Stimulated activated CD8-positive, alpha-beta memory T cell treated with anti-CD3 and anti-CD28 coated beads, Interleukin-12 subunit alpha, Interleukin-12 subunit beta, amount 100 ng/mL, for 24 hours (primary cell): ENCODE measurements around the gene SLC41A3.

Experiments
- DNase-seq: peaks from one replicate; pipeline ENCODE4 v3.0.0-alpha.2; 2020; ENCODE audit errors: extremely low read depth

Gene SLC41A3

GRCh38 chr3:126026761-126027160, 57.2 kb downstream of the SLC41A3 start:
- DNase-seq: no peak

GRCh38 chr3:126026277-126026751, 57.6 kb downstream of the SLC41A3 start:
- no peak for DNase-seq

GRCh38 chr3:126025862-126026261, 58.1 kb downstream of the SLC41A3 start:
- no peak for DNase-seq

- no peak for DNase-seq
These were observed 58.7 kb downstream of the SLC41A3 start for GRCh38 chr3:126025116-126025729.

GRCh38 chr3:126024049-126024854, 59.7 kb downstream of the SLC41A3 start:
- no peak for DNase-seq

GRCh38 chr3:126023390-126023789, 60.5 kb downstream of the SLC41A3 start:
- DNase-seq: no peak

- no peak for DNase-seq
These were observed 61.1 kb downstream of the SLC41A3 start for GRCh38 chr3:126022741-126023359.

- no peak for DNase-seq
These were observed 62.2 kb downstream of the SLC41A3 start for GRCh38 chr3:126021702-126022101.

- no peak for DNase-seq
These were observed 62.7 kb downstream of the SLC41A3 start for GRCh38 chr3:126021224-126021623.

GRCh38 chr3:126019683-126020082, 64.2 kb downstream of the SLC41A3 start:
- no peak for DNase-seq

GRCh38 chr3:126018995-126019394, 64.9 kb downstream of the SLC41A3 start:
- no peak for DNase-seq

GRCh38 chr3:126018545-126018944, 65.4 kb downstream of the SLC41A3 start:
- DNase-seq: no peak

GRCh38 chr3:126017362-126017761, 66.6 kb downstream of the SLC41A3 start:
- DNase-seq: no peak

- DNase-seq: no peak
These were observed 67.3 kb downstream of the SLC41A3 start for GRCh38 chr3:126016616-126017015.

- no peak for DNase-seq
These were observed 68.8 kb downstream of the SLC41A3 start for GRCh38 chr3:126015075-126015474.

GRCh38 chr3:126014252-126014651, 69.7 kb downstream of the SLC41A3 start:
- DNase-seq: no peak

- no peak for DNase-seq
These were observed 70.2 kb downstream of the SLC41A3 start for GRCh38 chr3:126013751-126014156.

- DNase-seq: no peak
These were observed 74.7 kb downstream of the SLC41A3 start for GRCh38 chr3:126009181-126009580.

GRCh38 chr3:126008219-126008618, 75.7 kb downstream of the SLC41A3 start:
- no peak for DNase-seq

- DNase-seq: no peak
These were observed 78.0 kb downstream of the SLC41A3 start for GRCh38 chr3:126005951-126006350.

GRCh38 chr3:126004692-126005091, 79.2 kb downstream of the SLC41A3 start:
- no peak for DNase-seq

- DNase-seq: no peak
These were observed 79.7 kb downstream of the SLC41A3 start for GRCh38 chr3:126004217-126004616.
